IMR-90 (cell line): Measurements from ENCODE around the gene FOXO3. TPM values are rescaled to one million over a fixed set of nuclear protein-coding genes. Genes with fewer than 3 reads are reported as not detected.

Experiments used
- ATAC-seq: fragments of 200-7000 bp; cut with Tn5 transposase; 2 replicates; pipeline ENCODE4 v1.9.1; 2020; ENCODE audit warnings: low read depth, mild to moderate bottlenecking, moderate library complexity
- BruUV-seq: library from RNA; stranded (reverse); fragments of 400-500 nt; replicated peaks from 2 replicates; lab custom pipeline; 2021; lab: Mats Ljungman, UMichigan
- CTCF ChIA-PET: fragments of 300-600 bp; formaldehyde crosslinking; extraction: SDS; loops from one replicate; lab custom pipeline; 2021; ENCODE audit warnings: antibody characterized with exemption; lab: Yijun Ruan, JAX
- POLR2A ChIA-PET: fragments of 300-600 bp; sonication (Branson Sonifier 250); formaldehyde crosslinking; loops from one replicate; lab custom pipeline; 2022; ENCODE audit warnings: antibody characterized with exemption; ENCODE audit not compliant: unreplicated experiment; lab: Charles Lee
- DNase-seq: peaks from one replicate; pipeline ENCODE4 v3.0.0; 2013
- H2AFZ ChIP-seq: replicated peaks from 2 replicates; pipeline ENCODE3; 2013; ENCODE audit warnings: low read length, mild to moderate bottlenecking; ENCODE audit not compliant: poor library complexity
- H2AK5ac ChIP-seq: 2 replicates; pipeline ENCODE4 v1.6.1; 2013; ENCODE audit warnings: low read depth, low read length, inconsistent platforms
- H2AK9ac ChIP-seq: replicated peaks from 2 replicates; pipeline ENCODE3; 2013; ENCODE audit warnings: mild to moderate bottlenecking, low read depth, low read length, moderate library complexity; ENCODE audit not compliant: poor library complexity
- H2BK120ac ChIP-seq: 2 replicates; pipeline ENCODE4 v1.6.1; 2013; ENCODE audit warnings: low read depth, low read length, inconsistent platforms
- H2BK15ac ChIP-seq: 3 replicates; pipeline ENCODE4 v1.6.1; 2013; ENCODE audit warnings: low read depth, low read length, inconsistent platforms
- H2BK20ac ChIP-seq: 2 replicates; pipeline ENCODE4 v1.6.1; 2013; ENCODE audit warnings: low read depth, mild to moderate bottlenecking, inconsistent platforms, low read length, moderate library complexity
- H2BK5ac ChIP-seq: 2 replicates; pipeline ENCODE4 v1.6.1; 2013; ENCODE audit warnings: mild to moderate bottlenecking, low read depth, low read length, inconsistent platforms; ENCODE audit not compliant: poor library complexity, severe bottlenecking
- H3K14ac ChIP-seq: replicated peaks from 2 replicates; pipeline ENCODE4 v1.6.1; 2013; ENCODE audit warnings: low read depth, low read length, inconsistent platforms
- H3K18ac ChIP-seq: 2 replicates; pipeline ENCODE4 v1.6.1; 2013; ENCODE audit warnings: low read depth, low read length, control low read depth
- H3K23ac ChIP-seq: 2 replicates; pipeline ENCODE4 v1.6.1; 2013; ENCODE audit warnings: low read depth, low read length, inconsistent platforms
- H3K27ac ChIP-seq: 2 replicates; pipeline ENCODE4 v1.5.1; 2013; ENCODE audit warnings: mild to moderate bottlenecking, control low read depth, low read length; ENCODE audit not compliant: insufficient read depth
- H3K27me3 ChIP-seq: 2 replicates; pipeline ENCODE4 v1.6.1; 2013; ENCODE audit warnings: low read length; ENCODE audit not compliant: control insufficient read depth, insufficient read depth
- H3K36me3 ChIP-seq: 2 replicates; pipeline ENCODE4 v1.6.1; 2013; ENCODE audit warnings: low read length, mixed read lengths; ENCODE audit not compliant: control insufficient read depth, insufficient read depth
- H3K4ac ChIP-seq: 2 replicates; pipeline ENCODE4 v1.6.1; 2013; ENCODE audit warnings: low read depth, low read length, inconsistent platforms
- H3K4me1 ChIP-seq: 2 replicates; pipeline ENCODE4 v1.6.1; 2013; ENCODE audit warnings: low read length, mixed read lengths; ENCODE audit not compliant: control insufficient read depth, insufficient read depth
- H3K4me2 ChIP-seq: 2 replicates; pipeline ENCODE4 v1.6.1; 2013; ENCODE audit warnings: low read depth, mild to moderate bottlenecking, control low read depth, low read length, moderate library complexity
- H3K4me3 ChIP-seq: 2 replicates; pipeline ENCODE4 v1.5.1; 2013; ENCODE audit warnings: low read depth, mild to moderate bottlenecking, control low read depth, low read length, moderate library complexity; ENCODE audit not compliant: insufficient read depth
- H3K56ac ChIP-seq: 2 replicates; pipeline ENCODE4 v1.6.1; 2013; ENCODE audit warnings: low read length, inconsistent platforms; ENCODE audit not compliant: insufficient read depth; ENCODE audit errors: extremely low read depth
- H3K79me1 ChIP-seq, 2 experiments: 2 replicates each; pipeline ENCODE4 v1.6.1; 2013; ENCODE audit warnings: low read length in 2 of 2, inconsistent platforms in 1 of 2, low read depth in 1 of 2
- H3K9ac ChIP-seq: 2 replicates; pipeline ENCODE4 v1.6.1; 2013; ENCODE audit warnings: low read depth, low read length, control low read depth
- H3K9me1 ChIP-seq: 2 replicates; pipeline ENCODE4 v1.6.1; 2013; ENCODE audit warnings: low read length, inconsistent platforms; ENCODE audit not compliant: insufficient read depth
- H3K9me3 ChIP-seq: 2 replicates; pipeline ENCODE4 v1.6.1; 2013; ENCODE audit warnings: low read length; ENCODE audit not compliant: control insufficient read depth, insufficient read depth
- H4K20me1 ChIP-seq: 2 replicates; pipeline ENCODE4 v1.6.1; 2013; ENCODE audit warnings: low read length, inconsistent platforms; ENCODE audit not compliant: insufficient read depth
- H4K5ac ChIP-seq: 2 replicates; pipeline ENCODE4 v1.6.1; 2013; ENCODE audit warnings: mild to moderate bottlenecking, low read depth, low read length, control low read depth
- H4K8ac ChIP-seq, 2 experiments: 2 replicates each; pipeline ENCODE4 v1.6.1; 2013; ENCODE audit warnings: low read depth in 2 of 2, low read length in 2 of 2, control low read depth in 1 of 2, inconsistent platforms in 1 of 2
- H4K91ac ChIP-seq: 2 replicates; pipeline ENCODE4 v1.6.1; 2013; ENCODE audit warnings: low read depth, low read length, inconsistent platforms; ENCODE audit not compliant: insufficient read depth
- BHLHE40 ChIP-seq: fragments of 150-350 bp; IDR thresholded peaks from 2 replicates; pipeline ENCODE4 v1.6.1; 2016; ENCODE audit warnings: mild to moderate bottlenecking, low read depth, low read length
- CEBPB ChIP-seq: IDR thresholded peaks from 2 replicates; pipeline ENCODE4 v1.6.1; 2012; ENCODE audit warnings: low read depth, low read length, improper control_type of control experiment
- CHD1 ChIP-seq: IDR thresholded peaks from 2 replicates; pipeline ENCODE4 v1.6.1; 2012; ENCODE audit warnings: low read depth, low read length, improper control_type of control experiment
- CTCF ChIP-seq: conservative IDR thresholded peaks from 2 replicates; pipeline ENCODE4 v1.5.1; 2012; ENCODE audit warnings: mild to moderate bottlenecking, low read depth, low read length, improper control_type of control experiment
- ELK1 ChIP-seq: fragments of 150-350 bp; IDR thresholded peaks from 2 replicates; pipeline ENCODE4 v1.6.1; 2016; ENCODE audit warnings: low read depth, mild to moderate bottlenecking, low read length, moderate library complexity, borderline replicate concordance
- FOS ChIP-seq: fragments of 150-350 bp; IDR thresholded peaks from 2 replicates; pipeline ENCODE4 v1.6.1; 2016; ENCODE audit warnings: low read depth, low read length
- MAFK ChIP-seq: IDR thresholded peaks from 2 replicates; pipeline ENCODE4 v1.6.1; 2012; ENCODE audit warnings: low read depth, low read length, improper control_type of control experiment
- MAZ ChIP-seq: IDR thresholded peaks from 2 replicates; pipeline ENCODE4 v1.6.1; 2012; ENCODE audit warnings: low read depth, mild to moderate bottlenecking, low read length, improper control_type of control experiment, moderate library complexity, borderline replicate concordance
- MXI1 ChIP-seq: IDR thresholded peaks from 2 replicates; pipeline ENCODE4 v1.6.1; 2012; ENCODE audit warnings: low read depth, mild to moderate bottlenecking, low read length, moderate library complexity, borderline replicate concordance
- NFE2L2 ChIP-seq: fragments of 150-350 bp; IDR thresholded peaks from 2 replicates; pipeline ENCODE4 v1.6.1; 2016; ENCODE audit warnings: low read depth, mild to moderate bottlenecking, low read length
- POLR2A ChIP-seq: IDR thresholded peaks from 2 replicates; pipeline ENCODE4 v1.6.1; 2012; ENCODE audit warnings: mild to moderate bottlenecking, low read depth, low read length
- RAD21 ChIP-seq: IDR thresholded peaks from 2 replicates; pipeline ENCODE4 v1.6.1; 2012; ENCODE audit warnings: low read length, improper control_type of control experiment
- RCOR1 ChIP-seq: IDR thresholded peaks from 2 replicates; pipeline ENCODE4 v1.6.1; 2012; ENCODE audit warnings: mild to moderate bottlenecking, low read length, improper control_type of control experiment; ENCODE audit not compliant: insufficient replicate concordance
- RFX5 ChIP-seq: IDR thresholded peaks from 2 replicates; pipeline ENCODE4 v1.8.0; 2012; ENCODE audit warnings: low read depth, mild to moderate bottlenecking, low read length, moderate library complexity
- SMC3 ChIP-seq: fragments of 150-350 bp; IDR thresholded peaks from 2 replicates; pipeline ENCODE4 v1.6.1; 2016; ENCODE audit warnings: low read depth, mild to moderate bottlenecking, antibody characterized with exemption, low read length, moderate library complexity
- USF2 ChIP-seq: fragments of 150-350 bp; IDR thresholded peaks from 2 replicates; pipeline ENCODE4 v1.6.1; 2017; ENCODE audit warnings: mild to moderate bottlenecking, antibody characterized with exemption, low read length, low read depth
- WGBS, 2 experiments: methylation state at CpG; one replicate each; pipeline versions ENCODE4 v1.1.5 to v1.1.7; 2013; ENCODE audit warnings: missing lambda C conversion rate in 2 of 2; ENCODE audit not compliant: insufficient read length in 1 of 2; ENCODE audit errors: extremely low coverage in 2 of 2; 5-methylcytosine and 5-hydroxymethylcytosine counted together
- dilution Hi-C: fragments of 300-500 bp; cut with HindIII; formaldehyde crosslinking; loops from one replicate; pipeline ENCODE4 v1.14.3; 2018; ENCODE audit warnings: low sequenced_read_pairs; ENCODE audit not compliant: unreplicated experiment
- in situ Hi-C: fragments of 300-500 bp; cut with MboI; formaldehyde crosslinking; loops from 3 replicates; pipeline ENCODE4 v1.14.3; 2019; ENCODE audit warnings: low sequenced_read_pairs, inconsistent platforms, mixed read lengths
- intact Hi-C: fragments of 100-400 bp; cut with micrococcal nuclease; formaldehyde crosslinking; loops from 2 replicates; pipeline ENCODE4 v1.10.0; 2022
- polyA plus RNA-seq, 3 experiments: library from polyadenylated mRNA; depleted of rRNA; stranded (reverse); fragments of >200 nt; gene quantifications; 2 replicates each; pipeline ENCODE4 v1.2.3, GENCODE V29; 2012; ENCODE audit warnings: low replicate concordance in 1 of 3
- total RNA-seq: library from RNA; depleted of rRNA; stranded (reverse); fragments of >200 nt; gene quantifications from 2 replicates; pipeline ENCODE4 v1.2.3, GENCODE V29; 2012

Gene FOXO3
- total and polyA plus RNA-seq, 2 of the 4 experiments (the other 2 are of a cell fraction): 17.5 to 38.7 TPM

- no TSS peak for BruUV-seq
- no peak overlapping the region for H2AFZ ChIP-seq
- no peak overlapping the region for H2BK120ac ChIP-seq
- H3K36me3 ChIP-seq: peaks cover 12% of the 10 kb centered on the region
- no peak overlapping the region for H2BK15ac ChIP-seq
- H3K27ac ChIP-seq: no peak overlapping the region
- dilution Hi-C loops (no loop called here), intact Hi-C loops (loop anchor here (10.0 kb wide), 1 partner anchor 415 kb away; no protein-coding TSS in a partner anchor), in situ Hi-C loops (no loop called here)
- H3K9ac ChIP-seq: no peak overlapping the region
- no peak overlapping the region for H4K91ac ChIP-seq
- peaks cover 14% of the 10 kb centered on the region for H3K9me1 ChIP-seq
- no peak overlapping the region for H4K8ac ChIP-seq
- CTCF ChIA-PET: no interaction called here
- no peak overlapping the region for H2BK5ac ChIP-seq
- H3K4me3 ChIP-seq: no peak overlapping the region
- H2AK9ac ChIP-seq: no peak overlapping the region
- H4K5ac ChIP-seq: no peak overlapping the region
- no peak for TF ChIP-seq RFX5
- TF ChIP-seq ELK1: no peak
- TF ChIP-seq RCOR1: no peak
- no peak for TF ChIP-seq FOS
- TF ChIP-seq CTCF: no peak
- no peak for TF ChIP-seq NFE2L2
- no peak for TF ChIP-seq POLR2A
- TF ChIP-seq SMC3: no peak
- TF ChIP-seq RAD21: no peak
- no peak for TF ChIP-seq CHD1
- no peak for TF ChIP-seq CEBPB
- no peak for TF ChIP-seq MXI1
- TF ChIP-seq MAZ: no peak
- TF ChIP-seq BHLHE40: no peak
- no peak for TF ChIP-seq MAFK
- TF ChIP-seq USF2: no peak
- peaks cover 12% of the 10 kb centered on the region for H3K4me1 ChIP-seq
- peaks cover 43% of the 10 kb centered on the region for H4K20me1 ChIP-seq
- POLR2A ChIA-PET: no interaction called here
- no peak overlapping the region for H2BK20ac ChIP-seq
- H3K18ac ChIP-seq: no peak overlapping the region
- no peak for ATAC-seq
- H3K4ac ChIP-seq: no peak overlapping the region
- no CpG with 5 or more reads among the region's 4 CpGs for WGBS, 2 experiments
- no peak for DNase-seq
- H3K56ac ChIP-seq: no peak overlapping the region
- H3K9me3 ChIP-seq: no peaks in the 10 kb centered on the region
- H2AK5ac ChIP-seq: no peak overlapping the region
- H3K79me1 ChIP-seq: peaks cover 54 to 71% of the 10 kb centered on the region in 2 experiments
- no peaks in the 10 kb centered on the region for H3K27me3 ChIP-seq
- no peak overlapping the region for H3K4me2 ChIP-seq
- H3K14ac ChIP-seq: no peak overlapping the region
- no peak overlapping the region for H3K23ac ChIP-seq
Measured at GRCh38 chr6:108660251-108660650, 99.5 kb downstream of the FOXO3 start.
